ENCODE measurements around the gene ARHGAP28. TPM values are rescaled to one million over a fixed set of nuclear protein-coding genes. Genes with fewer than 3 reads are reported as not detected.

ARHGAP28 gene
- polyA plus RNA-seq, 4 donors, result 33.7 to 80.9 (median 65.4) TPM

- DNase-seq (ENCODE audit: low read depth in 4 of 4, low spot score in 3 of 4), result no peak
These were observed 1.1 kb downstream of the ARHGAP28 start for GRCh38 chr18:6730416-6731221.

DNA sequence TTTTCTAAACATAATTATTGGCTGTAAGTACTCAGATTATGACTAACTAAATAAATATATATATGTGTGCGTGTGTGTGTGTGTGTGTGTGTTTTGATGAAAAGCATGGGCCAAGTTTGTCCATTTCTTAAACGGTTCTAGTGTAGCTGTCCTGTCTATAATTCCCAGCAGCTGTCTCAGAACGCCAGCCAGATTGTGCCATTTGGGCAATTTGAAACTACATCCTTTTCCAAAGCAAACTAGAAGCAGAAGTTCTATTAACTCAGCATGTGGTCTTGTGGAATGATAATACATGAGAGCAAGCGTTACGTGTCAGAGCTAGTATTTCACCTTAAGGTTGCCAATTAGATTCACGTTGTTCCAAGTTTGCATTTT lies 1.7 kb downstream of the ARHGAP28 start:
- DNase-seq (ENCODE audit: low read depth in 4 of 4, low spot score in 3 of 4), result no peak

DNA sequence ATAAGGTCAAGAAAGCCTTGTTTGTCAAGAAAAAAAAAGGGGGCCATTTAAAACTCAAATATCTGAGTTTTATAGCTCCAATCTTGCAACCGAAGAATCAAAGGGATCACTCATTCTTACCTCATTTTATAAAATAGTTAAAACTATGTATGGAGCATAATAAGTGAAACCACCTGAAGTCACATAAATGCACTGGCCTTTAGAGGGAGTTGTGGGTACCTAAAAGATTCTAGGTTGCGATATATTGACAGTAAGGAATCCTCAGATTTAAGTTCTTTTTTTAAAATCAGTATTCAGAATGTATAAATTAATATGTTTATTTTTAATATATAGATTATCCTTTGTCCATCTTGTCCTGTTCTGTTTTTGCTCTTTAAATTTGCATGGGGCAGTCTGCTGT lies 3.4 kb downstream of the ARHGAP28 start:
- DNase-seq (ENCODE audit: low read depth in 4 of 4, low spot score in 3 of 4), result no peak

- DNase-seq (ENCODE audit: low read depth in 4 of 4, low spot score in 3 of 4), result no peak
These were observed 4.2 kb downstream of the ARHGAP28 start for GRCh38 chr18:6733758-6734157.

- no peak for DNase-seq (ENCODE audit: low read depth in 4 of 4, low spot score in 3 of 4)
These were observed 5.4 kb downstream of the ARHGAP28 start for GRCh38 chr18:6734726-6735430.

GRCh38 chr18:6737833-6738232 lies 8.3 kb downstream of the ARHGAP28 start:
- no peak for DNase-seq (ENCODE audit: low read depth in 4 of 4, low spot score in 3 of 4)

- DNase-seq (ENCODE audit: low read depth in 4 of 4, low spot score in 3 of 4), result no peak
These were observed 9.1 kb downstream of the ARHGAP28 start for GRCh38 chr18:6738622-6739021.

- peak in 3 of 4 donors; percentile 40 to 70 (median 57) for DNase-seq (ENCODE audit: low read depth in 4 of 4, low spot score in 3 of 4)
These were observed 11.7 kb downstream of the ARHGAP28 start for GRCh38 chr18:6741232-6741663.

- no peak for DNase-seq (ENCODE audit: low read depth in 4 of 4, low spot score in 3 of 4)
These were observed 12.3 kb downstream of the ARHGAP28 start for GRCh38 chr18:6741786-6742185.

DNA sequence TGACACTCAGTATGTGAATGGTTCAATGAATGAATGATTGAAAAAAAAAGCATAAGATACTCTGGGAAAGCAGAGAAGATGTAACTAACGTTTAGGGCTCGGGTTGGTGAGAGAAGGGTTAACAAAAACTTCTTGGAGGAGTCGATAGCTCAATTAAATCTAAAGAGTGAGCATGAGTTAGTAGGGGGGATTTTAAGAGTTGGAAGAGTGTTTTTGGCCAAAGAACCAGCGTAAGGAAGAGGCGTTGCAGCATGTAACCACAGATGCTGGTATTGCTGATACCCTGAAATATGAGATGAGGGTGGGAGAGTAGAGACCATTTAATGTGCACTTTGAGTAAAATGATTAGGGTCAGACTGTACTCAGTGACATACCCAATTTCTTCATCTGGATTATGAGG lies 14.5 kb downstream of the ARHGAP28 start:
- DNase-seq (ENCODE audit: low read depth in 4 of 4, low spot score in 3 of 4), result no peak

- DNase-seq (ENCODE audit: low read depth in 4 of 4, low spot score in 3 of 4), result no peak
These were observed 15.4 kb downstream of the ARHGAP28 start for GRCh38 chr18:6744816-6745455.

GRCh38 chr18:6745504-6746031 lies 16.1 kb downstream of the ARHGAP28 start:
- DNase-seq (ENCODE audit: low read depth in 4 of 4, low spot score in 3 of 4), result no peak

- DNase-seq (ENCODE audit: low read depth in 4 of 4, low spot score in 3 of 4), result no peak
These were observed 17.0 kb downstream of the ARHGAP28 start for GRCh38 chr18:6746386-6746960.

DNA sequence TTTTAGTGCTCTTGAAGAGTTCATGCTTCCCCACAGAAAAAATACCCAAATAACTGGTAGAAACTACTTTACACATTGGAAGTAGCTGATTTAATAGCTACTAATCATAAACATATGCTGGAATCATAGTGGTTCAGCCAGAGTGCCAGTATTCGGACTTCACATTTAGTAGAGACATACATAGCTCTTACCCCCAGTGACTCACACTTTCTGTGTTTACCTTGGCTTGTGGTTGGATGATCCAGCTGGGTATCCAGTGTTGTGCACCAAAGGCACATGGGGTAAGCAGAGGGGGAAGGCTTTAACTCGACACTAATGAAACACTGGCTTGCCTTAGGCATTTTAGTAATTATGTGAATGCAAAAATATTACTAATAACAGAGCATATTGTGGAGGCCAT lies 18.1 kb downstream of the ARHGAP28 start:
- no peak for DNase-seq (ENCODE audit: low read depth in 4 of 4, low spot score in 3 of 4)

DNA sequence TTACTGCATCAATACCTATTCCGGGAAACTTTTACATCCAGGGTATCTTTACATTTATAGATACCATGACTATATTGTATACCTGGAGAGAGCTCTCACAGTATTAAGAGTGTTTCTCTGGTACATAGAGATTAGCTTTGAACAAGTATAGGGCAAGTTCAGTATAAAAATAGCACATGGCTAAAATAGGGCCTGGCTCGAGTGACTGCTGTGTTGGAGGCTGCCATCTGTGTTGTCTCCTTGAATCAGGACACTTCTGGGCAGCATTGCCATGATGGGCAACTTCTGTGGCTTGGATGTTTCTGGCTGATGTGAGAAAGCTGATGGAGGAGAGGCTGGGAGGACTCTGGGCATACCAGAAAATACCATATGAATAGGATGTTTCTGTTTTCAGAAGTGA lies 18.7 kb downstream of the ARHGAP28 start:
- DNase-seq (ENCODE audit: low read depth in 4 of 4, low spot score in 3 of 4), result no peak

- DNase-seq (ENCODE audit: low read depth in 4 of 4, low spot score in 3 of 4), result no peak
These were observed 20.9 kb downstream of the ARHGAP28 start for GRCh38 chr18:6750411-6750810.

GRCh38 chr18:6751222-6751621 lies 21.7 kb downstream of the ARHGAP28 start:
- no peak for DNase-seq (ENCODE audit: low read depth in 4 of 4, low spot score in 3 of 4)

DNA sequence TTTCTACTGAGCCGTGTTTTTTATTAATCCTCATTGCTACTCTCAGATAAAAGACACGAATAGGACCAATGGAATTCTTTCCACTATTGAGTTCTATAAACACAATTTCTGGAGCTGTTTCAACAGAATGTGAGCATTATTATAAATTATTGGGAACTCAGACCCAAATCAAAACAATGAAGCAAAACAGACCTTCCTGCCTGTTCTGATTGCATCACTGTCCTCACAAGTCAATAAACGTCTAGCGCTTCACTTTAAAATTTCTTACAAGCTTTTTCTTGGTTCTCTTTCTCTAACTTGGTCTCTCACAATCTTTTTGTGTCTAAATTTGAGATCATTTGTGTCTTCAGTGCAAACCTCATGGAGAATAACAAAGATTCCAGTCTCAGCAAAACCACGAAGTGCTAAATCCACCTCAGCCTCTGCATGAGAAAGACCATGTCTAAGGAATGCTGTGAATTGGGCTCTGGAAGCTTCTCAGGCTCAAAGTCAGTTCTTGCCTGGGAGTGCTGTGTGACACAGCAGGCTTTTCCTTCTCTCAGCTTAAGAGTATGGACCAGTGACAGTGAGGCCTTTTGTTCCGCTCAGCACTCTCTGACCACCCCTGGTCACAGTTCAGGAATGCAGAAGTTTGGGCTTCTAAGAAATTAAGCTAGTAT lies 22.8 kb downstream of the ARHGAP28 start:
- no peak for DNase-seq (ENCODE audit: low read depth in 4 of 4, low spot score in 3 of 4)

DNA sequence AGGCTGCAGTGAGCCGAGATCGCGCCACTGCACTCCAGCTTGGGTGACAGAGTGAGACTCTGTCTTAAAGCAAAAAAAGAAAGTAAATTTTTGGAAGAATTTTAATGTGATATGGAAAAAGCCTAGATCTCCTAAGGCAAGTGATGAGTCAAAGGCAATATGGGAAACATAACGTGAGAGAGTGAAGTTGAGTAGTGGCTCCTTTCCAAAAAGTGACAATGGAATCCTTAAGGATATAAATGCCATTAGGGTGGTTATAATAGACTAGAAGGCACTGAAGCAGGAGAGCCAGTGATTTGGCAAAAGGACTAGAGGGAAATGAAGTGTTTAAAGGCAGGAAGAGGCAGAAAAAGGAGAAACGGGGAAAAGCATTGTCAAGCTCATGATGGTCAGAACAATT lies 25.6 kb downstream of the ARHGAP28 start:
- DNase-seq (ENCODE audit: low read depth in 4 of 4, low spot score in 3 of 4), result no peak

GRCh38 chr18:6757931-6758330 lies 28.4 kb downstream of the ARHGAP28 start:
- DNase-seq (ENCODE audit: low read depth in 4 of 4, low spot score in 3 of 4), result no peak

All from left renal pelvis (tissue), 4 donors.